Keratinocyte (primary cell): ENCODE data around the gene GABRA6. TPM values are rescaled to one million over a fixed set of nuclear protein-coding genes. Genes with fewer than 3 reads are reported as not detected.

Experiments
- DNase-seq: peaks from one replicate; pipeline ENCODE4 v3.0.0-alpha.2; 2011; ENCODE audit warnings: low read depth, missing footprints, low spot score
- FAIRE-seq: peaks from 2 replicates; lab custom pipeline; 2011; peaks lifted over from hg19 to GRCh38; lab: Jason Lieb, UNC
- H2AFZ ChIP-seq: 2 replicates; pipeline ENCODE4 v1.6.0; 2012; ENCODE audit warnings: low read length, control low read depth, inconsistent platforms; ENCODE audit not compliant: control insufficient read depth
- H3K27ac ChIP-seq: 2 replicates; pipeline ENCODE4 v1.5.1; 2011; ENCODE audit warnings: low read length; ENCODE audit not compliant: control insufficient read depth, insufficient read depth
- H3K27me3 ChIP-seq: 3 replicates; pipeline ENCODE4 v1.6.0; 2011; ENCODE audit warnings: low read length; ENCODE audit not compliant: control insufficient read depth, insufficient read depth; ENCODE audit errors: extremely low read depth
- H3K36me3 ChIP-seq, 2 experiments: 2 replicates in 1 of 2; 3 replicates in 1 of 2; pipeline ENCODE4 v1.5.1; 2011; ENCODE audit warnings: low read length in 2 of 2, mild to moderate bottlenecking in 1 of 2; ENCODE audit not compliant: control insufficient read depth in 2 of 2, insufficient read depth in 2 of 2; ENCODE audit errors: extremely low read depth in 1 of 2
- H3K4me1 ChIP-seq: 3 replicates; pipeline ENCODE4 v1.5.1; 2011; ENCODE audit warnings: low read length; ENCODE audit not compliant: control insufficient read depth, insufficient read depth; ENCODE audit errors: extremely low read depth
- H3K4me2 ChIP-seq: 3 replicates; pipeline ENCODE4 v1.6.0; 2011; ENCODE audit warnings: low read depth, low read length; ENCODE audit not compliant: control insufficient read depth, insufficient read depth; ENCODE audit errors: extremely low read depth
- H3K4me3 ChIP-seq, 3 experiments: fragments of 200-600 bp in 1 of 3; sonication (generic) in 1 of 3; 2 replicates in 2 of 3; 3 replicates in 1 of 3; pipeline ENCODE4 v1.5.1; 2011 to 2016; ENCODE audit warnings: low read length in 3 of 3, mild to moderate bottlenecking in 3 of 3, control low read depth in 2 of 3, inconsistent platforms in 1 of 3, low read depth in 1 of 3, mixed read lengths in 1 of 3, mixed run types in 1 of 3, moderate library complexity in 1 of 3; ENCODE audit not compliant: control insufficient read depth in 2 of 3, insufficient read depth in 2 of 3; ENCODE audit errors: extremely low read depth in 1 of 3
- H3K79me2 ChIP-seq: 2 replicates; pipeline ENCODE4 v1.6.0; 2012; ENCODE audit warnings: low read length; ENCODE audit not compliant: control insufficient read depth, insufficient read depth
- H3K9ac ChIP-seq: 3 replicates; pipeline ENCODE4 v1.6.0; 2011; ENCODE audit warnings: low read length; ENCODE audit not compliant: control insufficient read depth, insufficient read depth; ENCODE audit errors: extremely low read depth
- H3K9me1 ChIP-seq: 3 replicates; pipeline ENCODE4 v1.6.0; 2011; ENCODE audit warnings: low read length; ENCODE audit not compliant: control insufficient read depth, insufficient read depth; ENCODE audit errors: extremely low read depth
- H3K9me3 ChIP-seq: 2 replicates; pipeline ENCODE4 v1.5.1; 2012; ENCODE audit warnings: low read depth, low read length; ENCODE audit not compliant: control insufficient read depth
- H4K20me1 ChIP-seq: 3 replicates; pipeline ENCODE4 v1.6.0; 2011; ENCODE audit warnings: low read length; ENCODE audit not compliant: control insufficient read depth, insufficient read depth; ENCODE audit errors: extremely low read depth
- CTCF ChIP-seq, 3 experiments: IDR thresholded peaks in 1 of 3; conservative IDR thresholded peaks in 1 of 3; optimal IDR thresholded peaks in 1 of 3; 2 replicates in 2 of 3; 3 replicates in 1 of 3; pipeline versions ENCODE3 to v1.5.1; 2011; ENCODE audit warnings: low read length in 3 of 3, mild to moderate bottlenecking in 3 of 3, moderate library complexity in 2 of 3, control low read depth in 1 of 3, inconsistent platforms in 1 of 3; ENCODE audit not compliant: insufficient read depth in 2 of 3; ENCODE audit errors: extremely low read depth in 1 of 3
- EZH2 ChIP-seq: IDR thresholded peaks from one replicate; pipeline ENCODE4 v1.6.1; 2012; ENCODE audit warnings: inconsistent platforms, mild to moderate bottlenecking, low read length, moderate library complexity
- dilution Hi-C: fragments of 300-500 bp; cut with MboI; formaldehyde crosslinking; loops from one replicate; pipeline ENCODE4 v1.7.0; 2020; ENCODE audit warnings: low sequenced_read_pairs; ENCODE audit not compliant: extremely low pct_ligation_motif_present
- polyA plus RNA-seq, 5 experiments: library from polyadenylated mRNA; depleted of rRNA in 3 of 5; stranded (reverse) in 3 of 5; stranded (forward) in 1 of 5; unstranded in 1 of 5; fragments of >200 nt; gene quantifications; 1 replicate in 1 of 5; 2 replicates in 3 of 5; 3 replicates in 1 of 5; pipeline versions ENCODE4 v1.2.1 to v1.2.3, GENCODE V29; 2011 to 2012; ENCODE audit warnings: missing spikeins in 2 of 5, low read depth in 1 of 5, low replicate concordance in 1 of 5

Gene GABRA6
- polyA plus RNA-seq, 1 donor (not counting 4 experiments of a cell fraction or from before 2014, with no cell fraction given), result not detected

GRCh38 chr5:161660806-161661205, 24.7 kb upstream of the GABRA6 start:
- H3K9ac ChIP-seq, result no peak overlapping the region
- no peak for DNase-seq
- no peaks in the 10 kb centered on the region for H4K20me1 ChIP-seq
- dilution Hi-C loops, result no loop called here
- H3K9me3 ChIP-seq, result no peaks in the 10 kb centered on the region
- TF ChIP-seq EZH2 (no peak), CTCF (optimal IDR thresholded peaks at IDR 0.05 in 1 of 3, IDR thresholded peaks at IDR 0.05 in 1 of 3, conservative IDR thresholded peaks at IDR 0.05 in 1 of 3; ENCODE audit: extremely low read depth in 1 of 3, insufficient read depth in 2 of 3, low read length in 3 of 3) (no peak)
- H3K27ac ChIP-seq, result no peak overlapping the region
- no peak overlapping the region for H3K4me2 ChIP-seq
- H3K36me3 ChIP-seq, result no peaks in the 10 kb centered on the region
- H3K27me3 ChIP-seq, result no peaks in the 10 kb centered on the region
- H3K4me1 ChIP-seq, result no peaks in the 10 kb centered on the region
- no peaks in the 10 kb centered on the region for H3K79me2 ChIP-seq
- no peak overlapping the region for H2AFZ ChIP-seq
- H3K9me1 ChIP-seq, result no peaks in the 10 kb centered on the region
- H3K4me3 ChIP-seq, result no peak overlapping the region
- FAIRE-seq, result no peak

- no peaks in the 10 kb centered on the region for H3K79me2 ChIP-seq
- no peak for FAIRE-seq
These were observed 22.1 kb upstream of the GABRA6 start for GRCh38 chr5:161663431-161663830.

More at GRCh38 chr5:161663431-161663830, 22.1 kb upstream of the GABRA6 start:
- dilution Hi-C loops, result no loop called here
- Histone ChIP-seq H3K4me1 (no peaks in the 10 kb centered on the region), H3K4me2 (no peak overlapping the region), H3K4me3 (no peak overlapping the region), H3K27me3 (no peaks in the 10 kb centered on the region), H3K9me1 (no peaks in the 10 kb centered on the region), H3K9me3 (no peaks in the 10 kb centered on the region), H3K36me3 (no peaks in the 10 kb centered on the region), H3K27ac (no peak overlapping the region), H3K9ac (no peak overlapping the region), H4K20me1 (no peaks in the 10 kb centered on the region), H2AFZ (no peak overlapping the region)
- no peak for DNase-seq
- TF ChIP-seq CTCF (optimal IDR thresholded peaks at IDR 0.05 in 1 of 3, IDR thresholded peaks at IDR 0.05 in 1 of 3, conservative IDR thresholded peaks at IDR 0.05 in 1 of 3; ENCODE audit: extremely low read depth in 1 of 3, insufficient read depth in 2 of 3, low read length in 3 of 3), result no peak
- TF ChIP-seq EZH2, result no peak
